Measurements from ENCODE around the gene NR2F2. TPM values are rescaled to one million over a fixed set of nuclear protein-coding genes. Genes with fewer than 3 reads are reported as not detected.
"Not testable (repeated sequence)": the region's sequence is repeated elsewhere in the genome, so short reads cannot be mapped to it uniquely, and the experiment has no call there.

The NR2F2 gene
- total RNA-seq, 1 donor, result not detected

- peaks cover 71% of the 10 kb centered on the region for H3K27me3 ChIP-seq (ENCODE audit: insufficient read depth, low read length)
- no peaks in the 10 kb centered on the region for H3K9me3 ChIP-seq (ENCODE audit: low read depth, low read length)
- no peaks in the 10 kb centered on the region for H3K4me1 ChIP-seq (ENCODE audit: insufficient read depth, low read length)
- no peak overlapping the region for H3K4me3 ChIP-seq (ENCODE audit: low read length)
Observed at GRCh38 chr15:96369351-96369750, 38.9 kb downstream of the NR2F2 start.

DNA sequence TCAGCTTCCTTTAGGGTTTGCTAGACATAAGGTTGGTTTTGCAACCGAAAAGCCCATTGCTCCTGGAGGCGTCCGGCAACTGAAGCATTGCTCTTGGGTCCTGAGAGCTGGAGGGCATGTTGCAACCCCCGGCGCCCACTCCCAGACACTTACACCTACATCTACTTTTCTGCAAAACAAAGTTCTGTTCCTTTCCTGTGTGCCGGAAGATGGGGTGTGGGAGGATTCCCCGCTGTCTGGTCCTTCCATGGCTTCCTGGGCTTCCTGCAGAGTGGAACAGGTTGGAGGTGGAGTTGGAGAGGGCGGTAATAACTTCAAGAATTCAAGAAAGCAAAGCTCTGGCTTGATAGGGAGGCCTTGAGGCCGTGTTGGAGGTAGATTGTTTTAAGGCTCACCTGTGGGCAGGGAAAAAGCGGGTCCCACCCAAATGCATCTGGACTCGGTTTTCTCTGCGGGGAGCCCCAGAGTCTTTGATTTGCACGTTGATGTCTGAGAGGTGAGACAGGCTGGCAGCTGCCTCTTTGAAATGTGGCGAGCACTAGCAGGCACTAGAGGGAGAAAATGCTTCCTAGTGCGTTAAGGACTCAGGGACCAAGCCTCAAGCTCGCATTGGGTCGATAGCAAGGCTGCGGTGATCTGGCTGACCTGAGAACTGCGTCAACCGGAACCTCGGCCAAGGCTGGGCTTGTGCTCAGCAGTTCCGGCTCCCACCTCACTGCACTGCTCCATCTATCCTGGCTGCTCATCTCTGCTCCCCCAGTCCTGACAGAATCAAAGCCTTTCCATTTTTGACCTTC, 39.5 kb downstream of the NR2F2 start:
- H3K27me3 ChIP-seq (ENCODE audit: insufficient read depth, low read length), result peaks cover 69% of the 10 kb centered on the region
- no peaks in the 10 kb centered on the region for H3K9me3 ChIP-seq (ENCODE audit: low read depth, low read length)
- H3K4me1 ChIP-seq (ENCODE audit: insufficient read depth, low read length), result no peaks in the 10 kb centered on the region
- no peak overlapping the region for H3K4me3 ChIP-seq (ENCODE audit: low read length)

GRCh38 chr15:96372554-96372953, 42.1 kb downstream of the NR2F2 start:
- H3K9me3 ChIP-seq (ENCODE audit: low read depth, low read length), result no peaks in the 10 kb centered on the region
- no peak overlapping the region for H3K4me3 ChIP-seq (ENCODE audit: low read length)
- H3K27me3 ChIP-seq (ENCODE audit: insufficient read depth, low read length), result peaks cover 46% of the 10 kb centered on the region
- no peaks in the 10 kb centered on the region for H3K4me1 ChIP-seq (ENCODE audit: insufficient read depth, low read length)

GRCh38 chr15:96374499-96374898, 44.0 kb downstream of the NR2F2 start:
- Histone ChIP-seq H3K4me1 (ENCODE audit: insufficient read depth, low read length) (no peaks in the 10 kb centered on the region), H3K9me3 (ENCODE audit: low read depth, low read length) (no peaks in the 10 kb centered on the region), H3K27me3 (ENCODE audit: insufficient read depth, low read length) (peaks cover 27% of the 10 kb centered on the region), H3K4me3 (ENCODE audit: low read length) (no peak overlapping the region)

DNA sequence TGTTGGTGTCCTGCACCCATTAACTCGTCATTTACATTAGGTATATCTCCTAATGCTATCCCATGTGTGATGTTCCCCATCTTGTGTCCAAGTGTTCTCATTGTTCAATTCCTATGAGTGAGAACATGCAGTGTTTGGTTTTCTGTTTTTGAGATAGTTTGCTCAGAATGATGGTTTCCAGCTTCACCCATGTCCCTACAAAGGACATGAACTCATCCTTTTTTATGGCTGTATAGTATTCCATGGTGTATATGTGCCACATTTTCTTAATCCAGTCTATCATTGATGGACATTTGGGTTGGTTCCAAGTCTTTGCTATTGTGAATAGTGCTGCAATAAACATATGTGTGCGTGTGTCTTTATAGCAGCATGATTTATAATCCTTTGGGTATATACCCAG, 49.1 kb downstream of the NR2F2 start:
- H3K4me3 ChIP-seq (ENCODE audit: low read length); H3K27me3 ChIP-seq (ENCODE audit: insufficient read depth, low read length); H3K9me3 ChIP-seq (ENCODE audit: low read depth, low read length); H3K4me1 ChIP-seq (ENCODE audit: insufficient read depth, low read length): not testable (repeated sequence)

- H3K27me3 ChIP-seq (ENCODE audit: insufficient read depth, low read length), result no peaks in the 10 kb centered on the region
Observed at GRCh38 chr15:96381463-96381862, 51.0 kb downstream of the NR2F2 start.

DNA sequence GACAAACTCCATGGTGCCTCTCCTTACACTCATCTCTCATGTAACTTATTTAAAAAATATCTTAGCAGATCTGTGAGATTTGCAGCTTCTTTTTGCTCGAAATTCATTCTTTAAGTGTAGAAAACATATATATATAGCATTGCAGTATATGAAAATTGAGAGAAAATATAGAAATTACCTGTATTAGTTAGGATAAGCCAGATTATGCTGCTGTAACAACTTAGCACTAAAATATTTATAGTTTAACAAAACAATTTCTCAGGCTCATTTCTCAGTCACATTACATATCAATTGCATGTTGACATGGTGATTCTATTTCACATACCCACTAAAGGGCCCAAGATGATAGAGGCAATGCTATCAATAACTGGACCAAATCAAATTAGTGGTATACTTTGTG, 54.7 kb downstream of the NR2F2 start:
- Histone ChIP-seq H3K27me3 (ENCODE audit: insufficient read depth, low read length) (no peaks in the 10 kb centered on the region), H3K4me1 (ENCODE audit: insufficient read depth, low read length) (no peaks in the 10 kb centered on the region), H3K4me3 (ENCODE audit: low read length) (no peak overlapping the region), H3K9me3 (ENCODE audit: low read depth, low read length) (no peaks in the 10 kb centered on the region)

More at GRCh38 chr15:96381463-96381862, 51.0 kb downstream of the NR2F2 start:
- Histone ChIP-seq H3K4me3 (ENCODE audit: low read length) (no peak overlapping the region), H3K9me3 (ENCODE audit: low read depth, low read length) (no peaks in the 10 kb centered on the region), H3K4me1 (ENCODE audit: insufficient read depth, low read length) (no peaks in the 10 kb centered on the region)

- Histone ChIP-seq H3K4me3 (ENCODE audit: low read length) (no peak overlapping the region), H3K27me3 (ENCODE audit: insufficient read depth, low read length) (no peaks in the 10 kb centered on the region), H3K4me1 (ENCODE audit: insufficient read depth, low read length) (no peaks in the 10 kb centered on the region), H3K9me3 (ENCODE audit: low read depth, low read length) (no peaks in the 10 kb centered on the region)
Observed at GRCh38 chr15:96388673-96389072, 58.2 kb downstream of the NR2F2 start.
